GM12874 (cell line): ENCODE results near the gene SIPA1L3.

Experiments
- TF ChIP-seq, protein P1 (sequence below): IDR thresholded peaks from 2 replicates; pipeline ENCODE4 v1.5.1; 2011; ENCODE audit warnings: low read depth, mild to moderate bottlenecking, control low read depth, low read length, moderate library complexity; ENCODE audit not compliant: insufficient read depth

The SIPA1L3 gene

DNA sequence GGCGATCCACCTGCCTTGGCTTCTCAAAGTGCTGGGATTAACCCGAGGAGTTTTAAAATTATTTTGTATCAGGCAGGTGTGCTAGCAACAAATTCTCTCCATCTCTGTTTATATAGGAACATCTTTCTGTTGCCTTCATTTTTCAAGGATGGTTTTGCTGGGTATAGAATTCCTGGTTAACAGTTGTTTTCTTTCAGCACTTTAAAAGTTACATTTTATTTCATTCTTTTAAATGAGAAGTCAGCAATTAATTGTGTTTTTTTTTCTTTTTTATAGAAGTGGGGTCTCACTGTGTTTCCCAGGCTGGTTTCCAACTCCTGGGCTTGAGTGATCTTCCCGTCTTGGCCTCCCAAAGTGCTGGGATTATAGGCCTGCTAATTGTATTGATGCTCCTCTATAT is 273.1 kb downstream of the SIPA1L3 start:
- TF ChIP-seq, protein P1, sequence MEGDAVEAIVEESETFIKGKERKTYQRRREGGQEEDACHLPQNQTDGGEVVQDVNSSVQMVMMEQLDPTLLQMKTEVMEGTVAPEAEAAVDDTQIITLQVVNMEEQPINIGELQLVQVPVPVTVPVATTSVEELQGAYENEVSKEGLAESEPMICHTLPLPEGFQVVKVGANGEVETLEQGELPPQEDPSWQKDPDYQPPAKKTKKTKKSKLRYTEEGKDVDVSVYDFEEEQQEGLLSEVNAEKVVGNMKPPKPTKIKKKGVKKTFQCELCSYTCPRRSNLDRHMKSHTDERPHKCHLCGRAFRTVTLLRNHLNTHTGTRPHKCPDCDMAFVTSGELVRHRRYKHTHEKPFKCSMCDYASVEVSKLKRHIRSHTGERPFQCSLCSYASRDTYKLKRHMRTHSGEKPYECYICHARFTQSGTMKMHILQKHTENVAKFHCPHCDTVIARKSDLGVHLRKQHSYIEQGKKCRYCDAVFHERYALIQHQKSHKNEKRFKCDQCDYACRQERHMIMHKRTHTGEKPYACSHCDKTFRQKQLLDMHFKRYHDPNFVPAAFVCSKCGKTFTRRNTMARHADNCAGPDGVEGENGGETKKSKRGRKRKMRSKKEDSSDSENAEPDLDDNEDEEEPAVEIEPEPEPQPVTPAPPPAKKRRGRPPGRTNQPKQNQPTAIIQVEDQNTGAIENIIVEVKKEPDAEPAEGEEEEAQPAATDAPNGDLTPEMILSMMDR: no peak

DNA sequence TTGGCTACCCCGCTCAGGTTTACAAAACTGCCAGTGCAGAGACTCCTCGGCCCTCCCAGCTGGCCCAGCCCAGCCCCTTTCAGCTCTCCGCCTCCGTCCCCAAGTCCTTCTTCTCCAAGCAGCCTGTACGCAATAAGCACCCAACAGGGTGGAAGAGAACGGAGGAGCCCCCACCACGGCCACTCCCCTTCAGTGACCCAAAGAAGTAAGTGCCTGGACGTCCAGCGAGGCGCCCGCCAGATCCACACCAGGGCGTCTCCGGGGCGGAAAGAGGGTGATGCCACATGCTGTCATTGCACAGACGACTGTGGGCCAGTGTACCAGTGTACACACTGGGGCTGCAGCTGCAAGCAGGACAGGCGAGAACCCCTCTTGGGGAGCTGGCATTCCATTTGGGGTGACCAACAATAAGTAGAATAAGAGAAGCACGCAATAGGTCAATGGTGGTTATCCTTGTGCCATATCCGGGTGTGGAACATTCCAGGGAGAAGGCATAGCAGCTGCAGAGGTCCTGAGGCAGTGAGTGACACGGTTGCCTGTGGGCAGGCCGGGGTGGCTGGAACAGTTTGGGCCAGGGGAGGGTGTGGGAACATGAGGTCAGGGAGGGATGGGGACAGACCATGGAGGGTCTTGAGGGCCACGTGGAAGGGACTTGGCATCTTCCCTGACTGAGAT is 275.7 kb downstream of the SIPA1L3 start:
- TF ChIP-seq, protein P1: no peak

DNA sequence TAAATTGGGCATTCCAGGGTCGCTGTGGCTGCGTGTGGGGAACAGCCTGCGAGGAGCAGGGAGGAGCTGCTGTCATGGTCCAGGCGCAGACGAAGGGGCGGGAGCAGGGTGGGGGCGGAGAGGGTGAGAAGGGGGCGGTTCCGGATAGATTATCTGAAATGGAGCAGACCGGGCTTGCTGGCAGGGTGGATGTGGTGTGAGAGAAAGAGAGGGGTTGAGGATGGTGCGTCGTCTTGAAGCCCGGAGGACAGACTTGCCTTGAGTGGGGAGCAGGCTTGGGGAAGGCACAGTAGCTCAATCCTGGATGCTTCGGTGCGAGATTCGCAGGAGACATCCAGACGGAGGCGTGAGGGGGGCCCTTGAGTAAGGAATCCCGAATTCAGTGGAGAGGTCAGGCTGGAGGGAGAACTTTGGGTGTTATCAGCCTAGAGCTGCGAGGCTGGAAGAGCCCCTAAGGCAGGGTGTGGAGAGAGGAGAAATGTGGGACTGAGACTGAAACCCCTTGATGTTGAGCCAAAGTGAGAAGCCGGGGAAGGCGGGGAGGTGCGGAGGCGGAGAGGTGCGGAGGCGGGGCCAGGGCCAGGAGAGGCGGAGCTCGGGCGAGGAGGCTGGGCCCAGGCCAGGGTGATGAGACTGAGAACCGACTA is 276.4 kb downstream of the SIPA1L3 start:
- TF ChIP-seq, protein P1: no peak

DNA sequence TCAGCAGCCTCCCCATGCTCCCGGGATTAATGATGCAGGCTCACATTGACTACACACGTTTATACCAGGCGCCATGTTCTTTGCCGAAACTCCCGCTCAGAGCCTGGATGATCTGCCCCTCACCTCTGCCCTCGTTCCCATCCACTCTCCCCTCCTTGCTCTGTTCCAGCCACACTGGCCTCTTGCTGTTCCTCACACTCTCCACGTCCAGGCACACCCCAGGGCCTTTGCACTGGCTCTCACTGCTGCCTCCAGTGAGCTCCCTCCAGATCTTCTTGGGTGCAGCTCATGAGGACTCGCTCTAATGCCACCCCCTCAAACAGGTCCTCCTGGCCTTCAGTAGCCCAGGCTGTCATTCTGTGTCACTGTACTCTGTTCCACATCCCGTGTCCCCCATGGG is 277.8 kb downstream of the SIPA1L3 start:
- TF ChIP-seq, protein P1: no peak

DNA sequence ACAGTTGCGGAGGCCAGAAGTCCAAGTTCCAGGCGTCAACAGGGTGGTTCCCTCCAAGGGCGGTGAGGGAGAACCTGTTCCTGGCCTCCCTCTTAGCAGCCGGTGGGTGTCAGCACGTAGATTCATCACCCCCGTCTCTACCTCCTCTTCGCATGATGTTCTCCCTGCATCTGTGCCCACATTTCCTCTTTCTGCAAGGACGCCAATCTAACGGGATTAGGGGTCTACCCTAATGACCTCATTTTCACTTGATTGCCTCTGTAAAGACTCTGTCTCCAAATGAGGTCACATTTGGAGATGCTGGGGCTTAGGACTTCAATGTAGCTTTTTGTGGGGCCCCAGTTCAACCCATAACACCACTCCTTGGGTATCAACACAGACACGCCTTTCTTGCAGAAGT is 278.6 kb downstream of the SIPA1L3 start:
- TF ChIP-seq, protein P1: no peak

DNA sequence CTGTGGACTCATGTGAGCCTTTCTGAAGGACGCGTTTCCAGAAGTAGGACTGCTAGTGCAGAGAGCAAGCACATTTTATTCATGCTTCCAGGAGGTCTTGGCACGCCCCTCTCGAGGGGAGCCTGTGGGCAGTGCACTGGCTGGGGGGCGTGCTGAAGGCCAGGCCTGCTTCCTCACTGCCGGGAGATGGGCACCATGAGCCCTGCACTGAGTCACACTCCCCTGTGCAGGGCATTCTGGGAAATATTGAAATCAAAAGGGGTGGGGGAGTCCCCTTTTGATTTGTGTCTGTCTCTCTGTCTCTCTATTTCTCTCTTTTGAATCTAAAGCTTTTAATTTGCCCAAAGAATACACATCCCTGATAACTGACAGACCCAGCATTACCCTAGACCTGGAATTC is 283.1 kb downstream of the SIPA1L3 start:
- TF ChIP-seq, protein P1: no peak

DNA sequence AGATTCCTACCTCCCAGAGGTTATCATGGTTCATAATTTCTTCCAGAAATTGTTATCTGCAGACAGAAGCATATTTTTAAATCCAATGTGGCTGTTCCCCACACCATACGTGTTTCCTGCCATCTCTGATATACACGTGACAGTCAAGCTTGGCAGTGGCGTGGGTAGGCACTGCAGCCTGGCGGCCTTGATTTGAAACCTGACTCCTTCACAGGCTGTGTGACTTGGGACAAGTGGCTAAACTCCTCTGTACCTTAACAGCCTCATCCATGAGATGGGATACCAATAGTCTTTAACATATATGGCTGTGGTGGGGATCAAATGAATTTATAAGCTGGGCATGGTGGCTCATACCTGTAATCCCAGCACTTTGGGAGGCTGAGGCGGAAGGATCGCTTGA is 283.8 kb downstream of the SIPA1L3 start:
- TF ChIP-seq, protein P1: no peak
